Forelimb muscle (tissue), 1 donor: ENCODE measurements around the gene RNMT. TPM values are rescaled to one million over a fixed set of nuclear protein-coding genes. Genes with fewer than 3 reads are reported as not detected.
"Not testable (repeated sequence)": the region's sequence is repeated elsewhere in the genome, so short reads cannot be mapped to it uniquely, and the experiment has no call there.

Source experiments
- DNase-seq: peaks from one replicate; pipeline ENCODE4 v3.0.0-alpha.2; 2013; ENCODE audit warnings: low read depth
- polyA plus RNA-seq: library from polyadenylated mRNA; unstranded; fragments of 120-200 nt; gene quantifications from one replicate; pipeline ENCODE4 v1.2.1, GENCODE V29; 2013; ENCODE audit not compliant: insufficient read length

The RNMT gene
- polyA plus RNA-seq: 33.6 TPM

GRCh38 chr18:13726232-13726971, at the start of gene RNMT, which contains the start of gene FAM210A:
Gene RNMT, plus strand, starts transcription at chr18:13726673. Its CDS starts 4,845 bp downstream, at chr18:13731518.
Gene FAM210A, minus strand, starts transcription at chr18:13726558. Its CDS starts 44,481 bp downstream, at chr18:13682077.
- DNase-seq: peak; percentile 94

GRCh38 chr18:13677350-13677749, 49.1 kb upstream of the RNMT start:
- DNase-seq: not testable (repeated sequence)

GRCh38 chr18:13680612-13681011, 45.9 kb upstream of the RNMT start:
- DNase-seq: no peak

GRCh38 chr18:13681701-13682100, 44.8 kb upstream of the RNMT start:
- no peak for DNase-seq

- DNase-seq: no peak
These were observed 41.9 kb upstream of the RNMT start for GRCh38 chr18:13684546-13684945.

- DNase-seq: no peak
These were observed 38.0 kb upstream of the RNMT start for GRCh38 chr18:13688191-13689136.

- DNase-seq: not testable (repeated sequence)
These were observed 36.4 kb upstream of the RNMT start for GRCh38 chr18:13690060-13690459.

GRCh38 chr18:13695337-13695736, 31.1 kb upstream of the RNMT start:
- DNase-seq: not testable (repeated sequence)

GRCh38 chr18:13696961-13697360, 29.5 kb upstream of the RNMT start:
- DNase-seq: no peak

GRCh38 chr18:13700153-13700552, 26.3 kb upstream of the RNMT start:
- no peak for DNase-seq

- no peak for DNase-seq
These were observed 22.6 kb upstream of the RNMT start for GRCh38 chr18:13703899-13704298.

GRCh38 chr18:13710414-13710831, 16.1 kb upstream of the RNMT start:
- no peak for DNase-seq

GRCh38 chr18:13712400-13713131, 13.9 kb upstream of the RNMT start:
- no peak for DNase-seq

GRCh38 chr18:13713455-13714055, 12.9 kb upstream of the RNMT start:
- DNase-seq: no peak

GRCh38 chr18:13715330-13715729, 11.1 kb upstream of the RNMT start:
- DNase-seq: no peak

- DNase-seq: no peak
These were observed 9.6 kb upstream of the RNMT start for GRCh38 chr18:13716916-13717315.

- no peak for DNase-seq
These were observed 6.3 kb upstream of the RNMT start for GRCh38 chr18:13720123-13720522.

GRCh38 chr18:13720847-13721246, 5.6 kb upstream of the RNMT start:
- no peak for DNase-seq

- DNase-seq: no peak
These were observed 774 bp upstream of the RNMT start for GRCh38 chr18:13725566-13726231.

GRCh38 chr18:13726972-13727331, 479 bp downstream of the RNMT start:
- DNase-seq: no peak

GRCh38 chr18:13730481-13730880, 4.0 kb downstream of the RNMT start:
- DNase-seq: no peak
